ENCODE results near the gene UAP1L1. TPM values are rescaled to one million over a fixed set of nuclear protein-coding genes. Genes with fewer than 3 reads are reported as not detected.

Gene UAP1L1
- total RNA-seq, 1 experiment from 2014 or later = 6.6 TPM

DNA sequence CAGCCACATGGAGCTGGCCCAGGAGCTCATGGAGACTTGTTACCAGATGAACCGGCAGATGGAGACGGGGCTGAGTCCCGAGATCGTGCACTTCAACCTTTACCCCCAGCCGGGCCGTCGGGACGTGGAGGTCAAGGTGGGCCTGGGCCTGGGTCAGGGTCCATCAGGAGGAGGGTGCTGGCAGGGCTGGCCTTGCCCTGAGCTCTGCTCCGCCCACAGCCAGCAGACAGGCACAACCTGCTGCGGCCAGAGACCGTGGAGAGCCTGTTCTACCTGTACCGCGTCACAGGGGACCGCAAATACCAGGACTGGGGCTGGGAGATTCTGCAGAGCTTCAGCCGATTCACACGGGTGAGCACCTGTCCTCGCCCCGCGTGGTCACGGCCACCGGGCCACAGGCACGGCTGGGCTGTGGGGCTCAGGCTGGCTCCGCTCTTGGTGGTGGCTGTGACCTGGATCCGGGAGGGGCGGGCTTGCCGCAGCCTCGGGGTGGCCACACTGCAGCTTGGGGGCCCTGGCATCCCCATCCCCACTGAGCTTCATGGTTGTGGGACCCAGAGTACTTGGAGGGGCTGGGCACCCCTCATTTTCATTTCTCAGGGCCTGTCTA is 30.1 kb downstream of the UAP1L1 start:
- Histone ChIP-seq H3K56ac (ENCODE audit: insufficient read length, low read depth, low read length) (no peak overlapping the region), H3K79me2 (ENCODE audit: insufficient read depth, low read length) (no peaks in the 10 kb centered on the region), H2BK12ac (ENCODE audit: insufficient read length, low read depth, low read length) (no peak overlapping the region), H3K27ac (ENCODE audit: insufficient read length, low read depth, low read length) (no peak overlapping the region), H2BK120ac (ENCODE audit: low read depth, low read length, poor library complexity, severe bottlenecking) (no peak overlapping the region), H3K23ac (ENCODE audit: insufficient read length, low read depth, low read length) (no peak overlapping the region), H3K18ac (ENCODE audit: insufficient read length, low read depth, low read length) (no peak overlapping the region), H3K9me3 (ENCODE audit: control insufficient read depth, low read depth, low read length) (peaks cover 7% of the 10 kb centered on the region), H2AFZ (ENCODE audit: low read length) (no peak overlapping the region), H2BK5ac (ENCODE audit: insufficient read length, low read length) (no peak overlapping the region), H3T11ph (ENCODE audit: low read length) (no peak overlapping the region), H3K27me3 (ENCODE audit: insufficient read depth, low read length) (no peaks in the 10 kb centered on the region), H2BK20ac (ENCODE audit: low read depth, low read length, poor library complexity, severe bottlenecking) (no peak overlapping the region), H4K5ac (ENCODE audit: insufficient read length, low read depth, low read length) (no peak overlapping the region), H3K9ac (ENCODE audit: extremely low read depth, insufficient read length, low read length) (no peak overlapping the region), H2AK5ac (ENCODE audit: insufficient read length, low read length) (no peak overlapping the region), H4K20me1 (ENCODE audit: control insufficient read depth, insufficient read depth, insufficient read length) (no peaks in the 10 kb centered on the region), H3K4ac (ENCODE audit: low read depth, low read length) (no peak overlapping the region), H3K79me1 (ENCODE audit: insufficient read depth, low read depth, low read length, poor library complexity, severe bottlenecking) (no peaks in the 10 kb centered on the region), H4K8ac (replicated peaks; ENCODE audit: insufficient read length, low read depth, low read length) (no peak overlapping the region), H3K14ac (ENCODE audit: insufficient read depth, low read length) (no peak overlapping the region), H3K23me2 (ENCODE audit: insufficient read length, low read depth, low read length, poor library complexity, severe bottlenecking) (no peaks in the 10 kb centered on the region), H4K91ac (ENCODE audit: insufficient read length, low read depth, low read length) (no peak overlapping the region), H3K4me2 (ENCODE audit: insufficient read depth, insufficient read length, low read length) (no peak overlapping the region), H2BK15ac (ENCODE audit: low read depth, low read length) (no peak overlapping the region), H3K4me1 (ENCODE audit: insufficient read depth, low read length) (no peaks in the 10 kb centered on the region)
- Mint-ChIP-seq H3K36me3 (ENCODE audit: insufficient read depth in 1 of 3, low read depth in 3 of 3) (peaks cover 4 to 19% (median 5%) of the 10 kb centered on the region in 3 experiments; a peak in 6 of 7 replicates), H3K4me3 (no peak overlapping the region), H3K4me1 (no peaks in the 10 kb centered on the region), H3K27ac (no peak overlapping the region), H3K9me3 (peaks cover 2 to 3% of the 10 kb centered on the region in 2 experiments; a peak in 2 of 5 replicates), H3K27me3 (ENCODE audit: low read depth) (no peaks in the 10 kb centered on the region; the same call in 1 of the 2 replicates)
- no CpG with 5 or more reads among the region's 27 CpGs for WGBS (ENCODE audit: extremely low coverage, insufficient read length, low lambda C conversion rate)
- TF ChIP-seq, protein P1, sequence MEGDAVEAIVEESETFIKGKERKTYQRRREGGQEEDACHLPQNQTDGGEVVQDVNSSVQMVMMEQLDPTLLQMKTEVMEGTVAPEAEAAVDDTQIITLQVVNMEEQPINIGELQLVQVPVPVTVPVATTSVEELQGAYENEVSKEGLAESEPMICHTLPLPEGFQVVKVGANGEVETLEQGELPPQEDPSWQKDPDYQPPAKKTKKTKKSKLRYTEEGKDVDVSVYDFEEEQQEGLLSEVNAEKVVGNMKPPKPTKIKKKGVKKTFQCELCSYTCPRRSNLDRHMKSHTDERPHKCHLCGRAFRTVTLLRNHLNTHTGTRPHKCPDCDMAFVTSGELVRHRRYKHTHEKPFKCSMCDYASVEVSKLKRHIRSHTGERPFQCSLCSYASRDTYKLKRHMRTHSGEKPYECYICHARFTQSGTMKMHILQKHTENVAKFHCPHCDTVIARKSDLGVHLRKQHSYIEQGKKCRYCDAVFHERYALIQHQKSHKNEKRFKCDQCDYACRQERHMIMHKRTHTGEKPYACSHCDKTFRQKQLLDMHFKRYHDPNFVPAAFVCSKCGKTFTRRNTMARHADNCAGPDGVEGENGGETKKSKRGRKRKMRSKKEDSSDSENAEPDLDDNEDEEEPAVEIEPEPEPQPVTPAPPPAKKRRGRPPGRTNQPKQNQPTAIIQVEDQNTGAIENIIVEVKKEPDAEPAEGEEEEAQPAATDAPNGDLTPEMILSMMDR (conservative IDR thresholded peaks at IDR 0.05) = no peak
- no peak for DNase-seq

Data from H9 (cell line).